OCI-LY3 (cell line): ENCODE results near the gene PSMA7.

Source experiments
- H2AFZ ChIP-seq: fragments of 200-600, 300-600 bp; shearing (Covaris generic); 2 replicates; pipeline ENCODE4 v1.6.0; 2014; ENCODE audit warnings: antibody characterized with exemption, low read depth, low read length
- H3K27ac ChIP-seq: fragments of 200-600, 300-600 bp; sonication (generic); 2 replicates; pipeline ENCODE4 v1.5.1; 2014; ENCODE audit warnings: mild to moderate bottlenecking, low read length, moderate library complexity, mixed read lengths
- H3K27me3 ChIP-seq: fragments of 200-600, 300-600 bp; sonication (generic); 2 replicates; pipeline ENCODE4 v1.6.1; 2014; ENCODE audit warnings: low read depth, low read length, mixed read lengths
- H3K36me3 ChIP-seq: fragments of 200-600, 300-600 bp; sonication (generic); replicated peaks from 2 replicates; pipeline ENCODE3; 2014; ENCODE audit warnings: low read depth, low read length, mixed read lengths
- H3K4me1 ChIP-seq: fragments of 300-600, 200-600 bp; sonication (generic); 2 replicates; pipeline ENCODE4 v1.6.1; 2014; ENCODE audit warnings: low read length, mixed read lengths
- H3K4me2 ChIP-seq: fragments of 200-600, 300-600 bp; sonication (generic); 2 replicates; pipeline ENCODE4 v1.6.1; 2014; ENCODE audit warnings: low read length, mixed read lengths
- H3K4me3 ChIP-seq: fragments of 300-600, 200-600 bp; sonication (generic); 2 replicates; pipeline ENCODE4 v1.5.1; 2014; ENCODE audit warnings: antibody characterized with exemption, mild to moderate bottlenecking, low read length, moderate library complexity
- H3K79me2 ChIP-seq: fragments of 300-600, 200-600 bp; shearing (Covaris generic); 2 replicates; pipeline ENCODE4 v1.6.1; 2014; ENCODE audit warnings: mild to moderate bottlenecking, low read length, mixed read lengths
- H3K9ac ChIP-seq: fragments of 300-600, 200-600 bp; shearing (Covaris generic); 2 replicates; pipeline ENCODE4 v1.6.0; 2014; ENCODE audit warnings: mild to moderate bottlenecking, low read length, moderate library complexity
- H3K9me3 ChIP-seq: fragments of 200-600, 300-600 bp; shearing (Covaris generic); 2 replicates; pipeline ENCODE4 v1.6.1; 2014; ENCODE audit warnings: low read length, mixed read lengths; ENCODE audit not compliant: insufficient read depth
- H4K20me1 ChIP-seq: fragments of 200-600, 300-600 bp; sonication (generic); 2 replicates; pipeline ENCODE4 v1.6.1; 2016; ENCODE audit warnings: low read length, mixed read lengths; ENCODE audit not compliant: insufficient read depth
- CTCF ChIP-seq: fragments of 200-600, 300-600 bp; sonication (generic); IDR thresholded peaks from 2 replicates; pipeline ENCODE4 v1.5.1; 2014; ENCODE audit warnings: antibody characterized with exemption, low read length, low read depth
- EZH2phosphoT487 ChIP-seq: fragments of 200-600 bp; shearing (Covaris generic); IDR thresholded peaks from 2 replicates; pipeline ENCODE4 v1.6.1; 2018; ENCODE audit warnings: antibody characterized with exemption, mixed run types, low read depth

Gene PSMA7

DNA sequence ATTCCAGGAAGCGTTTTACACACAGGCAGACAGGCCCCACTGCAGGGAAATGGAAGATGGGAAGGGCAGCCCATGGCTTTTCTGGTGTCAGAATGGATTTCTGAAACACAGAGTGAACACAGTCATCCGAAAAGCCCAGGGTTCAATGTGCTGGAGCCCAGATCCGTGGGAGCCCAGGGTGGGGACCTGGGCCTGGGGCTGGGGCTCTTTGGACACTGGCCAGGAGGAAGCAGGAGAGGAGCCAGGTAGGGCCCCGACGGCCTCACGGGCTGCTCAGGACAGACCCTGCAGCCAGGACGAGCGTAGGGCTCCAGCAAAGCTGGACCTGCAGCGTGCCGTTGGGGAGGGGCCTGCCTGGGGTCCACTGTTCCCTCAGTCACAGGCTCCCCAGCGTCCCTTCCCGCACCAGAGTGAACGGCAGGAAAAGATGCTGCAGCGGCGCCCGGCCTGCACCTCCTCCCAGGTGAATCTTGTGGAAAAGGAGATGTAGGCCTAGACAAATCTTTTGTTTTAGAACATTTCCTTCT lies 45.2 kb downstream of the PSMA7 start:
- Histone ChIP-seq H3K4me1 (no peaks in the 10 kb centered on the region), H3K4me3 (no peak overlapping the region), H3K79me2 (no peaks in the 10 kb centered on the region), H3K9ac (no peak overlapping the region), H3K27me3 (no peaks in the 10 kb centered on the region), H3K9me3 (peaks cover 6% of the 10 kb centered on the region), H2AFZ (no peak overlapping the region), H4K20me1 (no peaks in the 10 kb centered on the region), H3K27ac (no peak overlapping the region), H3K36me3 (no peaks in the 10 kb centered on the region), H3K4me2 (no peak overlapping the region)
- TF ChIP-seq CTCF: no peak
- TF ChIP-seq EZH2phosphoT487: no peak

DNA sequence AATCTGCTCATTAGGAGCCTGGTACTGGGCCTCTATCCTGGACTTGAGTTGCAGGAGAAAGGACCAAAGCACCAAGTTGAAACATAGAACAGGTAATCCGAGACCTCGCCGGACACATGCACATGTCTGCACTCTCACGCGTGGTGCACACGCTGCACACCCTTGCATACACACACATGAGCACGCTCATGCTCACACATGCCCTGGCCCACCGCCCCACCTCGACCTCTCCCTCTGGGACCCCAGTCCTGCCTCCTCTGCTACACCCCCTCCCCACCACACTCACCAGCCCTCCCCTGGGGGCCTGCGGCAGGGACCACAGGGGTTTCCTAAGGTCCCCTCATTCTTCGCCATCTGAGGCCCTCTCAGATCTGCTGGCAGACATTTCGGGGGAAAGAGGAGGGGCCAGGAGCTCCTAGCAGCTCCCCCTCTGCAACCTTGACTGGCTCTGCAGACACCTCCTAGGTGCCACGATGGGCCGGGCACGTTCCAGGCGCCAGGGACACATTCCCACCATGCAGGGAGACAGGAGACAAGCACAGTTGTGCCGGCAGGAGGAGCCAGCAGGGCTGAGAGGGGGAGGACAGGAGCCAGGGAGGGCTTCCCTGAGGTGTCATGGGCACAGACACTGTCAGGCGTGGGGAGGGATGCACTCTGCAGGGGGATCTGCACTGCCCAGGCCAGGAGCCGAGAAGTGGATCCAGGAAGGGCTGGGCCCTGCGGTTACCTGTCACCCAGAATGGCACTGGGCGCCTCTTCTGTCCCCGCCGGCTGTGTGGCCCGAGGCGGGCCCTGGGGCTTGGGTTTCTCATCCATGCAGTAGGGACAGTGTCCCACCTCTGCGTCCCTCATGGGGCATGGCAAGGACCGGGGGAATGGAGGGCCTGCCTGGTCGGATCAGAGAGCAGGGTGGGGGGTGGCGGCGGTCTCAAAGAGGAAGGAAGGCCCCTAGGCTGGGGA lies 46.5 kb downstream of the PSMA7 start:
- no peaks in the 10 kb centered on the region for H3K4me1 ChIP-seq
- peaks cover 3% of the 10 kb centered on the region; the same call in 1 of the 2 replicates for H3K27me3 ChIP-seq
- no peak overlapping the region for H2AFZ ChIP-seq
- peaks cover 6% of the 10 kb centered on the region for H3K9me3 ChIP-seq
- H4K20me1 ChIP-seq: no peaks in the 10 kb centered on the region
- H3K79me2 ChIP-seq: no peaks in the 10 kb centered on the region
- H3K4me3 ChIP-seq: no peak overlapping the region
- H3K4me2 ChIP-seq: no peak overlapping the region
- H3K27ac ChIP-seq: no peak overlapping the region
- H3K9ac ChIP-seq: no peak overlapping the region
- H3K36me3 ChIP-seq: no peaks in the 10 kb centered on the region
- no peak for TF ChIP-seq CTCF
- no peak for TF ChIP-seq EZH2phosphoT487

DNA sequence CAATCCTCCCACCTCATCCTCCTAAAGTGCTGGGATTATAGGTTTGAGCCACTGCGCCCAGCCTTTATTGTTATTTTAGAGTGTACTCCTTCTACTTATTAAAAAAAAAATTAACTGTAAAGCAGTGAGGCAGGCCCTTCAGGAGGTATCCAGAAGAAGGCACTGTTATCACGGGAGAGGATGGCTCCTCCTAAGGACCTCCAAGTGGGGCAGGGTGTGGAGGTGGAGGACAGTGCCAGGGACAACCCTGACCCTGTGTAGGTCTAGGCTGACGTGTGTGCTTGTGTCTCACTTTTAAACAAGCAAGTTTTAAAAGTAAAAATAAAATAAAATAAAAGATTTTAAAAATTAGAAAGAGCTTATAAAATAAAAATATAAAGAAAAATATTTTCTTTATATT lies 53.8 kb downstream of the PSMA7 start:
- no peaks in the 10 kb centered on the region for H3K4me1 ChIP-seq
- H3K4me2 ChIP-seq: no peak overlapping the region
- no peaks in the 10 kb centered on the region for H4K20me1 ChIP-seq
- TF ChIP-seq EZH2phosphoT487: no peak
- TF ChIP-seq CTCF: no peak
- H3K27me3 ChIP-seq: peaks cover 4% of the 10 kb centered on the region; the same call in 1 of the 2 replicates
- no peak overlapping the region for H3K27ac ChIP-seq
- H3K9me3 ChIP-seq: no peaks in the 10 kb centered on the region
- no peak overlapping the region for H3K4me3 ChIP-seq
- no peaks in the 10 kb centered on the region for H3K36me3 ChIP-seq
- H3K9ac ChIP-seq: no peak overlapping the region
- H3K79me2 ChIP-seq: no peaks in the 10 kb centered on the region
- H2AFZ ChIP-seq: no peak overlapping the region
